Activated CD4-positive, alpha-beta T cell treated with anti-CD3 and anti-CD28 coated beads, Interleukin-2, amount 50 U/mL, for 16 hours (primary cell): ENCODE data around the gene IGFL4.

Experiments used
- DNase-seq: peaks from one replicate; pipeline ENCODE4 v3.0.0-alpha.2; 2020

Gene IGFL4

GRCh38 chr19:46018729-46019251 lies 22.0 kb downstream of the IGFL4 start:
- no peak for DNase-seq

DNA sequence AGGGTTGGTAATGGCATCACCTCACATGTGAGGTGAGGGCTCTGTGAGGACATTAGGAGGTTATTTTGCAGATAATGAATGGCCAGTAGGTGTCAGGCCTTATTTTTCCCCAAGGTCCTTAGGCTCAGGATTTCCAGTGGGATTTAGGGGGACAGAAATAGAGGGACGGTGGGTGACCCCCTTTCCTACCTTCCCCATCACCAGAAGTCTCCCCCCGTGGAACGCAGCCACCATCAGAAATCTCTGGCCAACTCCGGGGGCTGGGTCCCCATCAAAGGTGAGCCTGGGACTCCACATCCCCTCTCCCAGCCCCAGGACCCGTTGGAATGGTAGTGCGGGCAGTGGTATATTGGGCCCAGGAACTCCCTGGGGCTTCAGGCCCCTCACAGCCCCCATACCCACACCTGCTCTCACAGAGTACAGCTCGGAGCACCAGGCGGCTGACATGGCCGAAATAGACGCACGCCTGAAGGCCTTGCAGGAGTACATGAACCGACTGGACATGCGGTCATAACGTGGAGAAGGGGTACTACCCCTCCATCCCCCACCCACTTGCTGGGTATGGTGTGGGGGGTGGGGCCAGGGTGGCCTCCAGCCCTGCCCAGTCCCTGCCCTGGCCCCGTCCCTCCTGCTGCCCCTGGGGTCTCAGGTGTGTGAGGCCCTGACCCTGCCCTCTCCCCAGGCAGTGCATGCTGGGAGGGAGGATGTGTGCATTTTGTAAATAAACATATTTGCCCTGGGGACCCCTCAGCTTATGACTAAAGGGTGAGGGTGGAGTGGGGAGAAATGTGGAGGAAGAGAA lies 22.7 kb downstream of the IGFL4 start:
- no peak for DNase-seq

DNA sequence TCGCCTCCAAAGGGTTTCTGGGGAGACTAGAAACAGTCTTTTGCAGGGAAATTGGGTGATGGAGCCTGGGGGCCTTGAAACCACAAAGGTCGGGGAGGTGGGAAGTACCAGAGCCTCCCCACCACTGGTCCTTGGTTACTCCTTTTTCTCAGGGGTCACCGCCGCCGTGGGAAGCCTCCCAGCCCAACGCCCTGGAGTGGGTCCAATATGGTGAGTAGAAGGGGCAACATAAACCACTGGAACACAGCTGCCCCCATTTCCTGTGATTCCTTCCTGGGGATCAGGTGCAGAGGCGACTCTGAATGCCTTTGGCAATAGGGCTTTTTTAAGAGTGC lies 23.7 kb downstream of the IGFL4 start:
- no peak for DNase-seq

DNA sequence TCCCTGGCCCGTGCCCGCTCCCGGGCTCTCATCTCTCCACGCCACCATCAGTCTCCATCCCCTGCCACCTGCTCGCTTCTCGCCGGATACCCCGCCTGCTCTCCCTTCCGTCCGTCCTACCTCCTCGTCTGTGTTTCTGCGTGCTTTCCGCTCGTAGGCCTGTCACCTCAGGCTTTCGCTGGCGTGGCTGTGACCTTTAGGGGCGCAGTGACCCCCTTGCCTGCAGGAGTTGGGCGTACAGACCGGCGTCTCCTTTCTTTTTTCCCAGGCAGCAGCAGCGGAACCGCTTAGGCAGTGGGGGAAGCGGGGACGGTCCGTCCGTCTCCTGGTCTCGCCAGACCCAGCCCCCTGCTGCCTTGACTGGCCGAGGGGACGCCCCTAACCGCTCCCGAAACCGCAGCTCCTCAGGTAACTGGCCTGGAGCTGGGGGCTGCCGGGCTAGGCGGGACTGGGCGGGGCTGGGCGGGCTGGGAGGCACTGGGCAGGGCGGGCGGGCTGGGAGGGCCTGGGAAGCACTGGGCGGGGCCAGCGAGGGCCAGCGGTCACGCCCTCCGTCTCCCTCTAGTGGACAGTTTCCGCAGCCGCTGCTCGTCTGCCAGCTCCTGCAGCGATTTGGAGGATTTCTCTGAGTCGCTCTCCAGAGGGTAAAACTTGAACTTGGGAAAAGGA lies 24.2 kb downstream of the IGFL4 start:
- DNase-seq: peak; percentile 80

DNA sequence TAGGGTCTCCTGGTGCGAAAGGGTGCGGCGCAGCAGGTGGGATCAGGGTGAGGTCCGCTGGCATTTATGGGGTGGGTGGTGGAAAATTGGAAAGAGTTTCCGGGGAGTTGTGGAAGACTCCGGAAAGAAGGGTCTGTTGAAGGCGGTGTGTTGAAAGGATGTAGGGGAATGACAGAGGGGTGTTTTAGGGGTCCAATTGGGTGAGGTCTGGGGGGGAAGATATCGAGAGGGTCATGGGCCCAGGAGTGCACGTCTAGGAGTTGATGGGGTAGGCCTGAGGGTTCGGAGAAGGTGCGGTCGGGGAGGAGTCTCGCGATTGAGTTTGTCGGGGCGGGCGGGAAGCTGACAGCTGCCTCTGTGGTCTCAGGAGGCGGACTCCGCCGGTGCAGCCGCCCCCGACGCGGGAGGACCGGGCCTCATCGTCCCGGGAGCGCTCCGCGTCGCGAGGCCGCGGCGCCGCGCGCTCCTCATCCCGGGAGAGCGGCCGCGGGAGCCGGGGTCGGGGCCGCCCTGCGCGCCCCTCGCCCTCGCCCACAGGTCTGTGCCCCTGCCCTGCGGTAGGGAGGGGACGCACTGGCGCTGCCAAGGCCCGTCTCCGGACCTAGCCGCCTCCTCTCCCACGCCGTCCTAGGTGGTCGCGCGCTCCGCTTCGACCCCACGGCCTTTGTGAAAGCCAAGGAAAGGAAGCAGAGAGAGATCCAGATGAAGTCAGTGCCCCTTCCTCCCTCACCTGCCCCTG lies 24.9 kb downstream of the IGFL4 start:
- DNase-seq: no peak

- DNase-seq: peak; percentile 48
Observed at GRCh38 chr19:46014941-46015686, 25.7 kb downstream of the IGFL4 start.

- DNase-seq: no peak
Observed at GRCh38 chr19:46014534-46014933, 26.3 kb downstream of the IGFL4 start.

GRCh38 chr19:46009530-46010510 lies 31.0 kb downstream of the IGFL4 start:
- peak; percentile 66 for DNase-seq

DNA sequence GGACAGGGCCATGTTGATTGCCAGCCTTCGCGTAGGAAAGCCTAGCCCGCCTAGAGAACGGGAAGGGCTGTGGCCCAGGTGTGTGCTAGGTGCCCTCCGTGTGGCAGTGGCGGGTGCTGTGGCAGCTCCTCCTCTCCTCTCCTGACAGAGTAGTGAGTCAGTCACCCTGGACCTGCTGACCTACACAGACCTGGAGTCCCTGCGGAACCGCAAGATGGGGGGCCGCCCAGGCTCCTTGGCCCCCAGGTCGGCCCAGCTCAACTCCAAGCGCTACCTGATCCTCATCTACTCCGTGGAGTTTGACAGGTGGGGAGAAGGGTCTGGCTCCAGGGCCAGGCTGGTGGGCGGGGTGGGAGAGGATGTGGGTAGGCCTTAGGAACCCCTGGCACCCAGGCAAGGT lies 34.4 kb downstream of the IGFL4 start:
- no peak for DNase-seq

DNA sequence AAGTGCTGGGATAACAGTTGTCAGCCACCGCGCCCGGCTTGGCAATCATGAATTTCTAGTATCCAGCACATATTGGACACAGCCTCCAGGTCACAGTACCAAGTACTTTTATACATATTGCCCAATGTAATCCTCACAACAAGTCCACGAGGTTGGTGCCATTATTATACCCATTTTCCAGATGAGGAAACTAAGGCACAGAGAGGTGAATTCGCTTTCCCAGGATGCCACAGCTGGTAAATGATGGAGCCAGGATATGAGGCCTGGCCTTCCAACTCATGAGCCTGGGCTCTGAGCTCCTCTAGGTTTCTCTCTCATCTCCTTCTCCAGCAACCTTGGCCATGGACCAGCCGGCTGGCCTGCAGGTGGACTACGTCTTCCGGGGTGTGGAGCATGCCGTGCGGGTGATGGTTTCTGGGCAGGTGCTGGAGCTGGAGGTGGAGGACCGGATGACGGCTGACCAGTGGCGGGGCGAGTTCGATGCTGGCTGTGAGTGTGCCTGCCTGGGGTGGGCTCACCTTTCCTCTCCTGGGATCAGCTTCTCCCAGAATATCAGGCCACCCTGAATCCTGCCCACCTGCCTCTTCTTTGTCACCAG lies 38.0 kb downstream of the IGFL4 start:
- DNase-seq: no peak

GRCh38 chr19:46000491-46001246 lies 40.1 kb downstream of the IGFL4 start:
- DNase-seq: peak; percentile 60

GRCh38 chr19:45999653-46000121 lies 41.1 kb downstream of the IGFL4 start:
- DNase-seq: no peak

GRCh38 chr19:45998834-45999233 lies 42.0 kb downstream of the IGFL4 start:
- DNase-seq: no peak

- DNase-seq: no peak
Observed at GRCh38 chr19:45996933-45997332, 43.9 kb downstream of the IGFL4 start.

- no peak for DNase-seq
Observed at GRCh38 chr19:45995715-45996385, 45.0 kb downstream of the IGFL4 start.

DNA sequence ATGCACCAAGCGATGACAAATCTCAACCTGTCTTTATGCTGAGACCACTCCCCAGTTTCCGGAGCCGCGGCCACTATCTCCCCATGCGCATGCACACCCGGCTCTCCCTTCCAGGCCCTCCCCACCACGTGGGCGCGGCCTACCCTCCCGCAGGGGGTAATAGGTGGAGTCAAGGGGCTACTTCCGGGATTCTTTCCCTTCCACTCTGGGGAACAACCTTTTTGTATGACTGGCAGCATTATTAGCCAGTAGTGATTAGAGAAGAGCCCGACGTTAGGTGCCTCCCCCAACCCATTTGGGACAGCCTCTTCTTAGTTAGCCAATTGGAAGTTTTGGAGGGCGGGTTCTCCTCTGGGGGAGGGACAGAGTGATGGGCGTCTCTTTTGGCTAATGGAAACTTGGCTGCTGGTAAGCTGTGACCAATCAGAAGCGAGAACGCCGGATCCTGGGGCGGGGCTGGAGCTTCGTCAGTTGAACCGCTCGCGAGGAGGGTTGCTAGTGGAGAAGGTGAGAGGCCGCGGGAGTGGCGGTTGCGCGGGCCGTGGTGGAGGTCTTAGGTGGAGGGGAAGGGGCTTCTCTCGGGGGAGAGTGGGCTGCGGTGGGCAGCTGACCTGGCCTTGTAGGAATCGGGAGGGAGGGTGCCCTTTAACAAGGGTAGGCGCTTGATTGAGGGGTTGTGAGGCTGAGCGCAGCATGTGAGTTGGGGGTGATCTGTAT lies 45.6 kb downstream of the IGFL4 start, which contains the start of gene CCDC61:
TSS of gene CCDC61 (plus strand) at position 470 of the 717 bp plus-strand sequence. CDS start 7,552 bp downstream, outside the sequence.
- DNase-seq: peak; percentile 100

- no peak for DNase-seq
Observed at GRCh38 chr19:45994456-45994997, 46.3 kb downstream of the IGFL4 start.

DNA sequence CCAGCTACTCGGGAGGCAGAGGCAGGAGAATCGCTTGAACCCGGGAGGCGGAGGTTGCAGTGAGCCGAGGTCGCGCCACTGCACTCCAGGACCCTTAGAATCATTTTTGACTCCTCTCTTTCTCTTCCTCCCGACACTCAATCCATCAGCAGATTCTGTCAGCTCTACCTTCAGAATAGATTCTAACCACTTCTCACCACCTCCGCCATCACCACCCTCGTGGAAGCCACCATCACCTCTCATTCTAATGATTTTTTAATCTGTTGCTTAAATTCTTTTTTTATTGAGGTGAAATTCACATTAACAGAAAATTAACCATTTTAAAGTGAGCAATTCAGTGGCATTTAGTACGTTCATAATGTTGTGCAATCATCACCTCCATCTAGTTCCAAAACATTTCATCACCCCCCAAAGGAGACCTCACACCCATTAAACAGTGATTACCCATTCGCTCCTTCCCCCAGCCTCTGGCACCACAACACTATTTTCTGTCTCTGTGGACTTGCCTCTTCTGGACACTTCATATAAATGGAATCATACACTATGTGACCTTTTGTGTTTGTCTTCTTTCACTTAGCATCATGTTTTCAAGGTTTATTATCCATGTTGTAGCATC lies 50.6 kb downstream of the IGFL4 start:
- DNase-seq: no peak
